NCI-H1930 (cell line): ENCODE measurements around the gene MRPS21.
A peak's percentile ranks its signal among the peaks of the same experiment; 100 is the strongest.
"Not testable (repeated sequence)": the region's sequence is repeated elsewhere in the genome, so short reads cannot be mapped to it uniquely, and the experiment has no call there.

Experiments used
- DNase-seq, 2 experiments: peaks; one replicate each; lab custom pipeline; 2025; lab: John Stamatoyannopoulos, UW

Gene MRPS21

DNA sequence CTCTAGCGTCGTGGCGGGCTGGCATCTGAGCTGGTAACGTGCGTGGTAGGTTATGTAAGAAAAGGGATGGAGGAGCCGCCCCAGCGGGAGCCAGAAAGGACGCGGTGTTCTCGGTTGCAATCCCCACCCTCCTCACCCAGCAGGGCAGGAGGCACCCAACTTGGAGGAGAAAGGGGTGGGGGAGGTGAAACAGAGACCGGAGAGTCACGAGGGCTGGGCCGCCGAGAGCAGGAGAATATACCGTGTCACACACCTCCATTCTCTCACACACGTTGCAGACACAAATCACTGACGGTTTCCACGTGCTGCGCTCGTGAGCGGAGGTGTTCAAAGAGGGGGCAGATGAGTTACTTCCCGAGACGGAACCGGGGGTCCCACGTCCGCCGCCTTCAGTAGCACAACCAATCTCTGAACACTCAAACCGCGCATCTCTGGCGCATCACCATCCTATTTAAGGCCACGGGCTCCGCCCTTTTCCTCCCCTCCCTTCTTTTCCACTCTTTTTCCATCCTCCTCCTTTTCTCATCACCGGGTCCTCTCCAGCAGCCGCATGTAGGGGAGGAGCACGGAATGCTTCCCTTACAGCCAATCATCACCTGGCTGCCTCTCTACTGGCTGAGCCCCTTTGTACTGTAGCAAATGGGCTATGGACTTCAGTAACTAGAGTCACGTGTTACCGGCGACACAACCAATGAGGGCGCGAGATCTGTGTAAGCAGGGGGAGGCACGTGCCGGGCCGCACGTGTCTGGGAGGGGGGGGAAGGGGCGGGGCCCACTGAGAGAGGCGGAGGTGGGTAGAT, 11.7 kb upstream of the MRPS21 start, which contains the start of gene CIART:
Gene CIART (plus strand): TSS at position 797 of the 800 bp plus-strand sequence. CDS start 714 bp downstream, outside the sequence.
- peak; percentile 96 to 98 for DNase-seq

DNA sequence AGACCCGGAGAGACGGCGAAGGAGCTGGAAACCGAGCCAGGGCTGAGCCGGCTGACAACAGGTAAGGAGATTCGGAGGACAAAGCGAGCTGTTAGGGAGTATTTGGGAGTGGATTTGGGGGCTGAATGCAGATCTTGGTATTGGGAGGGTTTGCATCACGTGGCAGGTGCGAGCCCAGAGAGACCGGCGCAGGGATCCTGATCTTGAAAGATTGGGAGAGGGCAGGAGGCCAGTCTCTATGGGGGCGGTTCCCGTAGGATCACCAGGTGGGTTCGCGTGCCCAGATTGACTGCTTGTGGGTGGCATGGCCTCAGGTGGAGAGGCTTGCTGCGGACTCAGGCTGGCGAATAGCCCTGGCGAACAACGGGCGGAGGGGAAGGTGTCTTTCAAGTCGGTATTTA, 11.1 kb upstream of the MRPS21 start:
- no peak for DNase-seq

DNA sequence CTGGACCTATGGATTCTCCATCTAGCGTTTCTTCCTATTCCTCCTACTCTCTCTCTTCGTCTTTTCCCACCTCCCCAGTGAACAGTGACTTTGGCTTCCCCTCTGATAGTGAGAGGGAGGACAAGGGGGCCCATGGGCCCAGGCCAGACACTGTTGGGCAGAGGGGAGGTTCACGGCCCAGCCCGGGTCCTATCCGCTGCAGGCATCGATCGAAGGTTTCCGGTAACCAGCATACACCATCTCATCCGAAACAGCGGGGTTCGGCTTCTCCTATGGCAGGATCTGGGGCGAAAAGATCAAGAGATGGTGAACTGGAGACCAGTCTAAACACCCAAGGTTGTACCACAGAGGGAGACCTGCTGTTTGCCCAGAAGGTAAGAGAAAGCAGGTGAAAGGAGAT, 10.4 kb upstream of the MRPS21 start:
- no peak for DNase-seq

DNA sequence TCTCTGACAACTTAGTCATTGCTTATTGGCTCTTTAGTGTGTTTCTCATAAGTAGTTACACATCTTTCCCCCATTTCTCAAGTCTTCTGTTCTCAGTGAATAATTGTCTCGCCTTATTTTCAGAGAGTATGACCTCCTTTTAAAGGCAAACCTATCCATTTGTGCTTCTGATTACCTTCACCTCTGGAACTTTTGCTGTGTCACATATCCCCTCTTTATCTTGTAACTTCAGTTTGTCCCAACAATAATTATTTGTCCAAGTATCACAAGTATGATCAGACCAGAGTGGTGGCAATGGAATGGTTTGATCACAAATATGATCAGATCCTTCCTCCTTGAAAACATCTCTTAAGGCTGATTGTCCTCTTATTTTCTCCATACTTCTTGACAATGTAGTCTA, 5.3 kb upstream of the MRPS21 start:
- no peak for DNase-seq

DNA sequence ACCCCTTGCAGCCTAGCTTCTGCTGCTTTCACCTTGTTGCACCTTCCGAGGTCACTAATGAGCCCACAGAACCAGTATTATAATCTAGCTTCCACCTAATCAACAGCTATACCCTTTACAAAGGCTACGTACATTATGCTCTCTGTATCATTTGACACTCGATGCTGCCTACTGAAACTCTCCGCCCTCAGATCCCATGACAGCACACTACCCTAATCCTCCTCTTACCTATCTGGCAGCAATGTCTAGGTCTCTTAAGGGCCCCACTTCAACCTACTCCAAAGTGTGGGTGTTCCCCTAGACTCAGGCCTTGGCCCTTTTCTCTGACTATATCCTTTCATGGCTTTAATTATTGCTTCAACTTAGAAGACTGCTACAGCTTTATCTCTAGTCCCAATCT, 4.8 kb upstream of the MRPS21 start:
- no peak for DNase-seq

DNA sequence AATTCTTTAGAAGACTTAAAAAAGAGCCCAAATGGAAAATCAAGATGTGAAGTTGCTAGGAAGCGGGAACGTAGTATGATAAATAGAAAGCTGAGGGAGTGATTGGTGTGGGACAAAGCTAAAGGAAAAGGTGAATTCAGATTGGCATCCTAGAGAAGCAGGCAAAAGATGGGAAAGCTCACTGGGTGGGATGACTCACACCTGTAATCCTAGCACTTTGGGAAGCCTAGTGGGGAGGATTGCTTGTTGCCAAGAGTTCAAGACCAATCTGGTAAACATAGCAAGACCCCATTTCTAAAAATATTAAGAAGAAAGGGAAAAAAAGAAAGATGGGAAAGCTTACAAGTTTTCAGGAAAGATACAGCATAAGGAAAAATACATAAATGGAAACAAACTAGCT, 1.8 kb downstream of the MRPS21 start:
- no peak for DNase-seq

DNA sequence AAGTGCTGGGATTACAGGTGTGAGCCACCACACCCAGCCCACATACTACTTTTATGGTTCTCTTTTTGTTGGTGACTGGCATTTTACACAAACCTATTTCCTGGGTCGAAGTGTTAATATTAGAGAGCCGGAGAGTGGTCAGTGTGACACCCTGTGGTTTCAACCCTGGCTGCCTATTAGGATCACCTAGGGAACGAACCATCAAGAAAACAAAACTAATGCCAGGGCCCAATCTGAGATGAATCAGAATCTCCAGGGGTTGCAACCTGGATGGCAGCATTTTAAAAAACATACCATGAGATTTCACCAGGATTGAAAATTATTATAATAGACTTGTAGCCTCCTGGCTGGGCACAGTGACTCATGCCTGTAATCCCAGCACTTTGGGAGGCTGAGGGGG, 6.1 kb downstream of the MRPS21 start:
- DNase-seq, result no peak

DNA sequence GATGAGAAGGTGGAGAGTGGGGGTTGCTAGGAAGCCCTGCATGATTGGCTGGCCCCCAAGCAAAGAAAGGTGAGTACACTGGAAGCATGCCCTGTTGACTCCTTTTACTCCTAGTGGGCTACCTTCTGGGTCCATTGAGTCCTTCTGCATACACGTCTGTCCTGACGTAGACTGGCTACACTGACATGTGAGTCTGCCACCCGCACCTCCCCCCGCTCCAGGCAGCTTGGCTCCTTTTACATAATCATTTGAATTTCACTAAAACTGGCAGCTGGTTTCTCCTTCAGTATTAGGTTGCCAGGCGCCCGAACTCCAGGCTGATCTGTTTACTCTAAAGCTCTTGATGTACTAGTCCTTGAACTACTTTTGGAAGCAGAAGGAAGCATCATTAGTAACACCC, 8.7 kb downstream of the MRPS21 start:
- DNase-seq, result no peak

DNA sequence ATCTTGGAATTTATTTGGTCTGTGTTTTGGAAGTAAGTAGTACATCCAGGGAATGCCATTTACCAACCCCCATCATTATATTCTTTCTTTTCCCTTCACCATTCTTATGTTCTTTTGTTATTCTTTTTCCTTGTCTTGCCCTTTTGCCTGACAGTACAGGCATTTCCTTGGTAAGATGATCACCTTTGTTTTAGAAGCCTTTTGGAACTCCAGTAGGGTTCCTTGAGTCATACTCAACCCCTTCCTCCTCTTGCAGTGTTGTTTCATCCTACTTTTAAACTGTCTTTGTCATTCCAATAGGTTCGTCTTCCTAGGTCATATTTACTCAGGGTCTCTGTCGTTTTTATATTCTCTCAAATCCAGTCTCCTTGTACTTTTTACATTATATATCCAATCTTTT, 9.2 kb downstream of the MRPS21 start:
- no peak for DNase-seq

DNA sequence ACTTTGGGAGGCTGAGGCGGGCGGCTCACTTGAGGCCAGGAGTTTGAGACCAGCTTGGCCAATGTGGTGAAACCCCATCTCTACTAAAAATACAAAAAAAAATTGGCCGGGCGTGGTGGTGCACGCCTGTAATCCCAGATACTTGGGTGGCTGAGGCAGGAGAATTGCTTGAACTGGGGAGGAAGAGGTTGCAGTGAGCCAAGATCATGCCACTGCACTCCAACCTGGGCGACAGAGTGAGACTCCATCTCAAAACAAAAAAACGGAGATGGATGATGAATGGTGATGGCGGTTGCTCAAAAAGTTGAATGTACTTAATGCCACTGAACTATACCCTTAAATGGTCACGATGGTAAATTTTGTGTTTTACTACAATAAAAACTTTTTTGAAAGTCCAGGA, 14.9 kb downstream of the MRPS21 start:
- not testable (repeated sequence) for DNase-seq

DNA sequence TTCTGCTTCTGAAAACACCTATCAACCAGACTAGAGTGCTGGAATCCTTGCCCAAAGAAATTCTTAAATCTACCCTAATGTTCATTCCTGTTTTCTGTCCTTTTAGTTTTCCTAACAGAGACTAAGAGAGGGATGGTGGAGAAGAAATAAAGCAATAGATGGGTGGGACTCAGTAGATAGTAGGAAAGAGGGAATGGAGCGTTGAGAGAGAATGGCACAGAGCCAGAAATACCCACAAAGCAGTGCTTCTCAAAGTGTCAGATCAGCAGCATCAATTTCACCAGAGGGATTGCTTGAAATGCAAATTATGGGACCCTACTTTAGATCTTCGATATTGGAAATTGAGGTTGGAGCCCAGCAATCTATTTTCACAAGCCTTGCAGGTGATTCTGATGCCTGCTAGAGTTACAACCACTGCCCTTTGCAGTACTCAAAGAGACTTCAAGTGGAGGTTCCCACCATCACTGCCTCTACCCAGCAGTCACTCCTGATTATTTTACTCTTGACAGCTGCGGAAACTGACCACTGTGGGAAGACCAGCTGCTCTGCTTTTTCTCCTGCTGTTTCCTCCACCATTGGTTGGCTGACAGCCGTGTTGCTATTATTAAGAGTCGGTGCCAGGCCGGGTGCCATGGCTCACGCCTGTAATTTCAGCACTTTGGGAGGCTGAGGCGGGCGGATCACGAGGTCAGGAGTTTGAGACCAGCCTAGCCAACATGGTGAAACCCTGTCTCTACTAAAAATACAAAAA, 16.3 kb downstream of the MRPS21 start:
- no peak for DNase-seq

DNA sequence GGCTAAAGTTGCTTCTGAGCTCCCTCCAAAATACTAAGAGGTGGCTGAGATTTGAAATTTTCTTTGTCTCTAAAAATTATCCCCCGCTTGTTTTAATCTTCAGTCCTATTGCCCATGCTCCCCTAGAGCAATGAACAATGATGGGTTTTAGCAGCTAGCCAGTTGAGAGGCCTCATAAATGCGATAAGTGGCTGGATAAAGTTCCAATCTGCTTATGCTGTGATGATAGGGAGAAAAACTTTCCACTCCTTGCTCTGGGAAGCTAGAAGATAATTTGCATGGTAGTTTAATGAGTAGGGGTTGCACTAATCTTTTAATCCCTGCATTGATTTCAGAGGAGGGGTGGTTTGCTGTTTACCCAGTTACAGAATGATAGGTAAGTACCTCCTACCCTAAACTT, 18.1 kb downstream of the MRPS21 start:
- DNase-seq, result no peak

DNA sequence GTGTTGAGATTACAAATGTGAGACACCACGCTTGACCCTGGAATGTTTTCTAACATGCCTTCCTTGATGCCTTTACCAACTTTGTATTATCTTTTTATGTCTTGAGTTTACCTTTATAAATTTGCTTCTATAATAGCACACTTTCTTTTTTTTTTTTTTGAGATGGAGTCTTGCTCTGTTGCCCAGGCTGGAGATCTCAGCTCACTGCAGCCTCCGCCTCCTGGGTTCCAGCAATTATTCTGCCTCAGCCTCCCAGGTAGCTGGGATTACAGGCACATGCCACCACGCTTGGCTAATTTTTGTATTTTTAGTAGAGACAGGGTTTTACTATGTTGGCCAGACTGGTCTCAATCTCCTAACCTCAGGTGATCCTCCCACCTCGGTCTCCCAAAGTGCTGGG, 21.0 kb downstream of the MRPS21 start:
- DNase-seq, result not testable (repeated sequence)

DNA sequence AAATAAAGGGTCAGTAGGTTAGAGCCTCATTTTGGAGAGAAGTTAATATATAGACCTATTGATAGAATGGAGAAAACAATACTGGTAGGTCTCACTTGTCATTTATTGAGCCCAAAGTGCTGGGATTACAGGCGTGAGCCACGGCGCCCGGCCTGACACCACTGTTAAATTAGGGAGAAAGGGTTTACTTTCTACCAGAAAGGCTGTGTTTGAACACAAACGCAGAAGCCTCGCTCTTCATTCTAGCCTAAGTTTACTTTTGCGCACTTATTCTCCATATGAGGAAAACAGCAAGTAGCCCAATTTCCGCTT, 27.0 kb downstream of the MRPS21 start:
- DNase-seq, result no peak

DNA sequence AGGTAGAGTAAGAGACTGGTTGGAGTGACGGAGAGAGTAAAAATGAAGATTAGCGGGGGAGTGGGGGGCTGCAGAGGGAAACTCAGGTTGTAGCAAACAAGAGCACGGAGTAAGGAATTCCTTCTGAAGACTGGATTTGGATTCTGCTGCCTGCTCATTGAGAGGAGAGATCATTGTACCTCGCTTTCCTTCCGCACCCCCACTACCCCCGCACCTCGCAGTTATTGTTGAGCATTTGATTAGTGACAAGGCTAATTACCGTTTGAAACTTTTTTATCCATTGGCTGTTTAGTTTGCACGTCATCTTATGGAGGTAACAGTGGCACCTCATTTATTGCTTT, 28.1 kb downstream of the MRPS21 start:
- DNase-seq, result no peak

DNA sequence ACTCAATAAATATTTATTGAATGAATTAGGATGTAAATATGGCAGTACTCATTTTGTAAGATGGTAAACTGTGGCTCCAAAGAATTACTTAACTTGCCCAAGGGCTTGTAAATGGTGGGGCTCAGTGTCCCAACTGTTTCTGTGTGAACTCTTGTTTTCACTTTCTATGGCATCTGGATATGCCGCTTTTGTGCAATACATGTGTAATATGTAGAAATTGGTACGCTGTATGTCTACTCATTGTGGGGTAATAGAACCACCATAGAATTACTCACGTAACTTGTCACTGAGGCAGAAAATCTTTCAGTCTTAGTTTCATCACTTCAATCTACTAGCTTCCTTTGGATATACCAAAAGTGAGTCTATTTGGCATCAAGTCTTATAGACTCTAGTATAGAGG, 28.6 kb downstream of the MRPS21 start:
- no peak for DNase-seq

DNA sequence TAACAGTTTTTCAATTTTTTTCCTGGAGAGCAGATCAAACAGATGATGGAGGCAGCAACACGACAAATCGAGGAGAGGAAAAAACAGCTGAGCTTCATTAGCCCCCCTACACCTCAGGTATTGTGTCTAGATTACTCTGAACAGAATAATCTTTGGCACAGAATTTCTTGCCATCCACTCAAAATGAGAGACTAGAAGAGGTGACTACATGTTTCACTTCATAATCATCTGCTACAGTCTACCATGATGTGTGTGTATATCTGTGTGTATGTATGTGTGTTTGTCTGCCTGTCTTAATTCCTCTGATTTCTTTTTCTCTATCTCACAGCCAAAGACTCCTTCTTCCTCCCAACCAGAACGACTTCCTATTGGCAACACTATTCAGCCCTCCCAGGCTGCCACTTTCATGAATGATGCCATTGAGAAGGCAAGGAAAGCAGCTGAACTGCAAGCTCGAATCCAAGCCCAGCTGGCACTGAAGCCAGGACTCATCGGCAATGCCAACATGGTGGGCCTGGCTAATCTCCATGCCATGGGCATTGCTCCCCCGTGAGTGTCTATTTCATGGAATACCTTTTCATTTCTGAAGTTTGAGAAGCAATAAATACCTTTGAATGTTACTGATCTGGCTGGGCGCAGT, 39.1 kb downstream of the MRPS21 start:
- DNase-seq, result no peak

DNA sequence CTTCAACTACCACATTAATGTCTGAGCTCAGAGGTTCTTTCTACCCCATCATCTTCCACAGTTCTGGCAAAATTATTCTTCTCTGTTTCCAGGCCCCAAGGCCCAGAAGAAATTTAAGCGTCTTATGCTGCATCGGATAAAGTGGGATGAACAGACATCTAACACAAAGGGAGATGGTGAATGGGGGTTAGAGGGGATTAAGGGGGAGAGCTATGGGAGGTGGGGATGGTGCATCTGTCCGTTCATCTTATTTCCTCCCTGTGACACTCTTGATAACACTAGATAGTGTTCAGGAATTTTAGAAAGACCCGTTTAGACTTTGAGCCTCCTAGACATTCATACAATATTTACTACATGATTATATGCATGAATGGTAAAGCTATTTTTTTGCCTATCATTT, 52.7 kb downstream of the MRPS21 start:
- DNase-seq, result no peak

DNA sequence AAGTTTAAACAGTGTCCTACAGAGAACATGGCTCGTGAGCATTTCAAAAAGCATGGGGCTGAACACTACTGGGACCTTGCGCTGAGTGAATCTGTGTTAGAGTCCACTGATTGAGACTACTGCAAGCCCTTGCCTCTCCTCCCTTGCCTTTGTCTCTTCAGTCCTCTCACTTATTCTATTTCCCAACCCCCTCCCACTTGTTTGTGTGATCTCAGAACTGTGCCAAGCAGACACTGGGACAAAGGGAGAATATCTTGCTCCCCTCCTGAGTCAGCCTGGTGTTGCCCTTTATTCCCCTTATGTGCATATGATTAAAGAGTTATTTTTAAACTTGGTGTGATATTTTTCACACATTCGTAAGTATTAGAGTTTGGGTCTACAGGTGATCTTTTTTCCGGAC, 59.2 kb downstream of the MRPS21 start:
- DNase-seq, result no peak
